Tibial nerve (tissue), 4 donors: ENCODE data around the gene TRIM32.

ENCODE experiments used
- CTCF ChIP-seq, 5 experiments: fragments of 200-600 bp in 3 of 5; fragments of 450-650 bp in 2 of 5; sonication (generic) in 3 of 5; IDR thresholded peaks; one replicate each; pipeline ENCODE4 v1.5.1; 2016 to 2019; ENCODE audit warnings: antibody characterized with exemption in 5 of 5, mild to moderate bottlenecking in 3 of 5, moderate library complexity in 2 of 5
- EP300 ChIP-seq, 2 donors: sonication (generic); formaldehyde crosslinking; IDR thresholded peaks; one replicate each; pipeline ENCODE4 v1.6.1; 2017; ENCODE audit warnings: antibody characterized with exemption in 2 of 2, mild to moderate bottlenecking in 1 of 2
- POLR2A ChIP-seq, 2 donors: fragments of 450-650 bp; IDR thresholded peaks; one replicate each; pipeline ENCODE4 v1.6.1; 2017; ENCODE audit warnings: antibody characterized with exemption in 2 of 2, mild to moderate bottlenecking in 2 of 2, moderate library complexity in 2 of 2

GRCh38 chr9:116700279-116700678, 13.2 kb downstream of the TRIM32 start:
- TF ChIP-seq CTCF (IDR thresholded peaks at IDR 0.05) (no peak), POLR2A (IDR thresholded peaks at IDR 0.05) (no peak), EP300 (IDR thresholded peaks at IDR 0.05) (no peak)
